GM19324 (cell line): ENCODE results near the gene SLCO1B3.

ENCODE experiments used
- ATAC-seq: cut with Tn5 transposase; IDR thresholded peaks from one replicate; pipeline ENCODE4 v1.9.1; 2021; ENCODE audit warnings: mild to moderate bottlenecking, moderate library complexity; ENCODE audit not compliant: unreplicated experiment, low FRiP score

Gene SLCO1B3

GRCh38 chr12:20883288-20883687 is 72.8 kb downstream of the SLCO1B3 start:
- no peak for ATAC-seq

- ATAC-seq, result no peak
Observed at GRCh38 chr12:20885116-20885515, 74.6 kb downstream of the SLCO1B3 start.

GRCh38 chr12:20885552-20885951 is 75.0 kb downstream of the SLCO1B3 start:
- no peak for ATAC-seq

GRCh38 chr12:20917269-20917668 is 106.8 kb downstream of the SLCO1B3 start:
- ATAC-seq, result no peak

- ATAC-seq, result no peak
Observed at GRCh38 chr12:20917819-20918218, 107.3 kb downstream of the SLCO1B3 start.

- ATAC-seq, result no peak
Observed at GRCh38 chr12:20931894-20932293, 121.4 kb downstream of the SLCO1B3 start.

GRCh38 chr12:20946732-20947131 is 136.2 kb downstream of the SLCO1B3 start:
- ATAC-seq, result no peak

- ATAC-seq, result no peak
Observed at GRCh38 chr12:20950248-20950647, 139.7 kb downstream of the SLCO1B3 start.

- no peak for ATAC-seq
Observed at GRCh38 chr12:20963303-20963702, 152.8 kb downstream of the SLCO1B3 start.

- no peak for ATAC-seq
Observed at GRCh38 chr12:20963762-20964161, 153.3 kb downstream of the SLCO1B3 start.
